Measurements from ENCODE around the gene CGN. TPM values are rescaled to one million over a fixed set of nuclear protein-coding genes. Genes with fewer than 3 reads are reported as not detected.

CGN gene
- total RNA-seq, 1 donor from 2014 or later, result 2.4 TPM

GRCh38 chr1:151553659-151554058, 42.5 kb downstream of the CGN start:
- DNase-seq, result no peak

GRCh38 chr1:151556052-151556451, 44.9 kb downstream of the CGN start:
- DNase-seq, result no peak

- no peak for DNase-seq
These were observed 51.5 kb downstream of the CGN start for GRCh38 chr1:151562661-151563060.

- no peak for DNase-seq
These were observed 52.2 kb downstream of the CGN start for GRCh38 chr1:151563376-151563775.

GRCh38 chr1:151565502-151566189, 54.5 kb downstream of the CGN start:
- DNase-seq, result no peak

GRCh38 chr1:151568626-151569088, 57.5 kb downstream of the CGN start:
- no peak for DNase-seq

GRCh38 chr1:151570819-151571218, 59.6 kb downstream of the CGN start:
- no peak for DNase-seq

GRCh38 chr1:151574575-151575529, 63.7 kb downstream of the CGN start:
- peak; percentile 27 for DNase-seq

GRCh38 chr1:151577173-151577572, 66.0 kb downstream of the CGN start:
- DNase-seq, result no peak

- no peak for DNase-seq
These were observed 67.8 kb downstream of the CGN start for GRCh38 chr1:151578941-151579340.

GRCh38 chr1:151579436-151580225, 68.4 kb downstream of the CGN start:
- no peak for DNase-seq

- DNase-seq, result no peak
These were observed 70.3 kb downstream of the CGN start for GRCh38 chr1:151581451-151581850.

GRCh38 chr1:151581921-151582320, 70.7 kb downstream of the CGN start:
- no peak for DNase-seq

GRCh38 chr1:151583796-151584195, 72.6 kb downstream of the CGN start:
- DNase-seq, result no peak

- no peak for DNase-seq
These were observed 73.1 kb downstream of the CGN start for GRCh38 chr1:151584278-151584677.

GRCh38 chr1:151584780-151585179, 73.6 kb downstream of the CGN start:
- no peak for DNase-seq

- peak; percentile 63 for DNase-seq
These were observed 74.4 kb downstream of the CGN start for GRCh38 chr1:151585622-151586021.

Other genes with a start within 250 kb of the CGN start
- 12.6 and 16.6 TPM in 2 replicates for gene ZNF687, start 229.1 kb upstream of the CGN start, total RNA-seq
- gene PI4KB, start 184.0 kb upstream of the CGN start, total RNA-seq, result 45.5 and 55.3 TPM in 2 replicates
- 68.8 and 73.3 TPM in 2 replicates for gene RFX5, start 164.1 kb upstream of the CGN start, total RNA-seq
- gene SELENBP1, start 138.7 kb upstream of the CGN start, total RNA-seq, result 5.3 TPM in 2 replicates
- 322 and 414 TPM in 2 replicates for gene PSMB4, start 111.8 kb upstream of the CGN start, total RNA-seq
- gene POGZ, start 51.9 kb upstream of the CGN start, total RNA-seq, result 20.3 and 26.2 TPM in 2 replicates
- 6.0 and 8.2 TPM in 2 replicates for gene TUFT1, start 28.9 kb downstream of the CGN start, total RNA-seq
- gene SNX27, start 100.7 kb downstream of the CGN start, total RNA-seq, result 15.8 and 24.3 TPM in 2 replicates
- gene CELF3, start 205.4 kb downstream of the CGN start, total RNA-seq, result not detected in 2 replicates
- gene RIIAD1, start 210.1 kb downstream of the CGN start, total RNA-seq, result not detected in 2 replicates

All from dermis blood vessel endothelial cell (primary cell).